DMS53 (cell line): ENCODE data around the gene NXPH4.

Experiments
- DNase-seq: peaks from one replicate; lab custom pipeline; 2025; lab: John Stamatoyannopoulos, UW

NXPH4 gene

GRCh38 chr12:57242691-57243454, 26.3 kb downstream of the NXPH4 start:
- peak; percentile 99 for DNase-seq

DNA sequence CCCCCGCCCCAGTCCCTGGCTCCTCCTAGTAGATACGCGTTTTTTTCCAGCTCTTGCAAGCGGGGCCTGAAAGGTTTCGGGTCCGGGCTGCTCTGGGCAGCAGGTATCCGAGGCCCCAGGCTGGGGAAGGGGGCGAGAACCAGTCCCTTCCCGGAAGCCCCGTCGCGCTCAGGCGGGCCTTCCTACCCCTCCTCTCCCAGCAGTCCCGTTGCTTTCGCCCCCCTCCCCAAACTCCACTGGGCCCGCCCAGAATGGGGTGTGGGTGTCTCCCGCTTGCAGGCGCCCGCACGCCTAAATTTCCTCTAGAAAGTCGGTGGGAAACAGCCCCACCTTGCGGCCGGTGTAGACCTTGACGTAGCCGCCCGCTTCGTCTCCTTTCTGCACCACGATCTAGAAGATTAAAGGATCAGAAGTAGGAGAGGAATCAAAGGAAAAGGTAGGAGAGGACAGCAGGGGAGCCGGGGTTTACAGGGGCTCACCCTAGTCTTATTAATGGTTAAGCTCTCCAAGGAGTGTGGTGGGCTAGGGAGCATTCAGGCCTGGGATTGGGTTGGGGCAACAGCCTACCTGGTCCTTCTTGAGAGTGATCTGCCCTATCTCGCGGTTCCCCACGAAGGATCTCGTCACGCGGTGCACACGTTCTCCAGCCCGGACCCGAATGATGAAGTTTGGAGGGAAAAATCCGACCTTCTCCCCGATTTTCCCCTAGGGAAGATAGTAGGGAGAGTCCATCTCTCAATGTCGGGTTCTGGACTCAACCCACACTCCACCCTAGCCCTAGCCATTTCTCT, 27.1 kb downstream of the NXPH4 start:
- DNase-seq: peak; percentile 95

- DNase-seq: peak; percentile 41
Observed at GRCh38 chr12:57244312-57244696, 27.7 kb downstream of the NXPH4 start.

DNA sequence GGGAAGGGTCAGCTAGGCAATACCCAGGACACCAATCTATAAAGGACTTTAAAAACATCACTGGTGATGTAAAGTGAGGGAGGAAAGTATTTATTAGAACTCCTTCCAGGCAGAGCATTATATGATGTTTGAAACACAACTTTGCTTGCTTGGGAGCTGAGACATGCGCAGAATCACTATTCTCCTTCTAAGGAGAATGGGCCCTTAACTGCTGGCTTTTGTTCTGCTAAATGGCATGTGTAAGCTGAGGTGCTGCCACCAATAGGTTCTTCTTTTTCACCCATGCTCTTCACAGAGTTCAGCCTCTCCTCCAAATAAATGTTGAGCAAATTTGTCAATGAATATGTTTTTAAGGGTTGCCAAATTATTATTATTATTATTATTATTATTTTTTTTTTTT, 30.4 kb downstream of the NXPH4 start:
- no peak for DNase-seq

DNA sequence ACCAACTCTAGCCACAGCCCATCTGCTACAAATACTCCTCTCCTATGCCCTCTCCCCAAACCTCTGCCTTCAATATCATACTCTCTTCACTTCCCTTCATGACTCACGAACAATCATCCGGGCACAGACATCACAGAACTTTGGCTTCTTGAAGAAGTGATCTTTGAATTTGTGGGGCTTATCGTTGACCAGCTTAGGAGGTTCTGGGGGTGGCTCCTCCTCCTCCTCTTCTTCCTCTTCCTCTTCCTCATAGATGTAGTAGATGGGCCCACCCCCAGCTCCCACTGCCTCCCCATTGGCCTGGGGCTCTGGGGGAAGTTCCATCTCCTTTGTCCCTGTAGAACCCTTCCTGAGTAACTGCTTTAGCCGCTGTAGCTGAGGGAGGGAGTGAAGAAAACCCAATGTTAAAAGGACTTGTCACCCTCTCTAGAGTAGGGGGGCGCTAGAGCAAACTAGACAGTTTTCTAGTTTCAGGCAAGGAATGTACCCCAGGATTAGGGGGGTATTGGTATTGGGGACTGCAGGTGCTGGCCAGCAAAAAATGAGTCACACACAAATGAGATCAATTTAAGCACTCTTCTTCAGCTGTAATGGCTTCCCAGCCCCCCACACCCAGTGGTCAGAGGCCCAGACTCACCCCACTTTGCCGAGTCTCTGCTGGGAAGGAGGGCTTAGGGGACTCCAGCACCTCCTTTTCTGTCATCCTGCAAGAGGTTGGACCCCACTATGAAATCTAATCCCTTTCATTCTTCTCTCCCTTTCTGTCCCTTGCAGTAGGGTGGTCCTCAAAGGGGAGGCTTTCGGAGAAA, 32.5 kb downstream of the NXPH4 start:
- no peak for DNase-seq

DNA sequence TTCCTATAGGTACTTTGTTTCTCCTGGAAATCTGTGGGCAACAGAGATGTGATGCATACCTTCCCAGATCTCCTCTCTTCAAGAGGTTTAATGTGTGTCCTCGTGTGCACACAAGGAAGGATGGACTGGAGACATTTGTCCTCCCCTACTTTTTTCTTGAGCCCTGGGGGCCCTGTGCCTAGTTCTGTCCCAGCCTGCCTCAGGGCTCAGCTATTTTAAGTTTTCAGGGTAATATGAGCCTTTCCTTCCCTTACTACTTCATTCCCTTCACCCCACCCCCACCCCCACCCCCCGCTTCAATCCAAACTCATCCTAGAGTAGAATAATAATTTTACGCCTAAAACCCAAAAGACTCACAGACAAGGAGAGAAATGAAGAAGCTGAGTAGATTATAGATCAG, 33.9 kb downstream of the NXPH4 start:
- DNase-seq: no peak

- DNase-seq: no peak
Observed at GRCh38 chr12:57250956-57251355, 34.4 kb downstream of the NXPH4 start, which contains the start of gene STAC3. TSS of gene STAC3 (minus strand) at chr12:57251187. CDS start at chr12:57249636, 1,551 bp downstream.

DNA sequence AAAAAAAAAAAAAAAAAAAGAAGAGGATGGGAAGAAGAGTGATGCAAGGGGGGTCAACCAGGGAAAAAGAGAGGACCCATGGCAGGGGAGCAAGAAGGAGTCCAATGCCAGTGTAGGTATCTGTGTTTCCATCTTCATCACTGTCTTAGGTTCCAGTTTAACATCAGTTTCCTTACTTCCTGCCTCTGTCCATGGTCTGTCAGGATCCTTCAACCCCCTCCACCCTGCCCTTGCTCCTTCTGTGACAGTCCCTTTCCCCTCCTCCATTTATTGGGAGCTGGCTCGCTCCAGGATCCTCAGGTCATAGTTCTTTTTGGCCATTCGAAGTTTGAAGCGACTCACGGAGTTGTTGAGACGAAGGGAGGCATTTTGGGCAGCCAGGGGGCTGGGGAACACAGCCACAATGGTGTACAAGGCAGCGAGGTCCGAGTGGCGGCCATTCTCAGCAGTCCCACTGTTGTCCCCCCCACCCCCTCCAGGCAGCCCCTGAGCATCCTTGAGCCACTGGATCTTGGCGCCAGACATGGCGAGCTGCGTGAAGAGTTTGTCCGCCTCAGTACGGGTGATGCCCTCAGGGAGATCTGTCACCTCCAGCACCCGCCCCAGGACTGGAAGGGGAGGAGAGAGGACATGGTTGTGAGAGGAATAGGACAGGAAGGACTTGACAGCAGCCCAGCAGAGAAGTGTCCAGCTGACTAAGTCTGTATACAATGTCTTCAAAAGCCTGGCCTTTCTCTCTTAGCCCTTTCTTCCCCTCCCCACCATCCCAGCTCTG, 38.1 kb downstream of the NXPH4 start:
- no peak for DNase-seq

DNA sequence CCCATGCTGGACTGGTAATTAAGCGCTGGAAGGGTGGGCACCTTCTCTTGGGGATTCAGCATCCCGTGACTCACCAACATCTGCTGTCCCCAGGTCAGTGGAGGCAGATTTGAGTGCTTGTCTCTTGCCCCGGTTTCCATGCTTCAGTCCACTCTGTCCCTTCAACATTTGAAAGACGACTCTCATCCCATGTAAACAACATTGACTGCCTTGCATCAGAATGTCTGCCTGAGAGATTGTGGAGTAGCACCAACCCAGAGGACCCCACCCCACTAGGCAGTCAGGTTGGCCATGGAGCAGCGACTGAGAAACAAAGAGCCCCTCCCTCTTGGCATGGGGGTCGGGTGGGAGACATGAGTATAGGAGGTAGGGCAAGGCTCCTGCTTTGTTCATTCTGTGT, 39.3 kb downstream of the NXPH4 start:
- no peak for DNase-seq

DNA sequence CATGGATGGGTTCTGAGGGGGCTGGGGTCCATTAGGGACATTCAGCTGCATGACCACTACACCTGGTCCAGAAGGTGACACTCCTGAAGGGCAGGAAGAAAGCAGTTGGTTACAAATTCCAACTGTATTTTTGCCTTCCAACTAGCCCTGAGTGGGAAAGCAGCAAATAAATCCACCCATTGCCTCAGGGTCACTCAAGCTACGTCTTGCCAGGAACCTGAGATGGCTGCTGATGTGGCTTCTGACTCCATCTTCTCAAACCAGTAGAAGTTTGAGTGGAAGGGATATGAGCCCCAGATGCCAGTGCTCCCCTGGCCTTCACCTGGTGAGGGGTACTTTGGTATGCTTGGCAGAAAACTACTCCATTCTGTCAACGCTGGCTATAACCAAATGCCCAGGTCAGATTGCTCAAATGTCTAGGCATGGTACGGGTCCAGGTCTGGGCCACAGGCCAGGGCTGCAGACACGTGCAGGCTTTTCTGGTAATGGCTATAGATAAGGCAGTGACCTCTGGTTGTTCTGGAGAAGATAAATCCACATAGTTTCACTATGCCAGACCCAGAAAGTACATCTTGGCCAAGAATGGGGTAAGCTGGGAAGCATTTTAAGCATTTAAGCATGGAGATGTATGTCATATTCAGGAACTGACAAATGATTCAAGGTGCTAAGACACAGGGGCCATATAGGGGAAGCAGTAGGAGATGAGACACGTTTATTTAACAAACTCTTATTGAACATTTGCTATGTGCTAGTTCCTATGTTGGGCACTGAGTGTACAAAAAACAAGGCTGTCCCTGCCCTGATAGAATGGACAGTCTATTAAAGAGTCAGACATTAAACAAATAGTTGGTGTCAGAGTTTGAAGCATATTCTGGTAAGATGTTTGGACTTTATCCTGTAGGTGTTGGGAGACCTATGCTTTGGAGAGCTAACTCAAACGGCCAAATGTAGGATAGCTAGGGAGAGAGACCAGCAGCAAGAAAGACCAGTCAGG, 42.7 kb downstream of the NXPH4 start:
- no peak for DNase-seq

DNA sequence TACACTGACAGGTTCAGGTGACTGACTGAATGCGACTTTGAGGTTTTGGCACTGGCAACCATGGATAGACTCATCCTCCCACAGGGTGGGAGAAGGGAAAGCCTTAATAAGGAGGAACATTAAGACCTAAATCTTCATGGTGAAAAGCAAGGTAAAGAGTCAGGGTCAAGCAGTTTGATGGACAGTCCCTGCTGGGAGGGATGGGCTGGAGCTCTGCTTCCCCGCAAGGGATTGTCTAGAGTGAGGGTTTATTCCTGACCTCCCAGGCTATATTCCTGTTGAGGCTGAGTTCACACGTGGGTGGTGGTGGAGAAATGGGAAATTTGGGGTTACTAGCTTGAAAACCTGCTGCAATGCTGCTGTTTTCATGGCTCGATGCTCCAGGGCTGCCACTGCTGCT, 43.8 kb downstream of the NXPH4 start:
- DNase-seq: no peak

DNA sequence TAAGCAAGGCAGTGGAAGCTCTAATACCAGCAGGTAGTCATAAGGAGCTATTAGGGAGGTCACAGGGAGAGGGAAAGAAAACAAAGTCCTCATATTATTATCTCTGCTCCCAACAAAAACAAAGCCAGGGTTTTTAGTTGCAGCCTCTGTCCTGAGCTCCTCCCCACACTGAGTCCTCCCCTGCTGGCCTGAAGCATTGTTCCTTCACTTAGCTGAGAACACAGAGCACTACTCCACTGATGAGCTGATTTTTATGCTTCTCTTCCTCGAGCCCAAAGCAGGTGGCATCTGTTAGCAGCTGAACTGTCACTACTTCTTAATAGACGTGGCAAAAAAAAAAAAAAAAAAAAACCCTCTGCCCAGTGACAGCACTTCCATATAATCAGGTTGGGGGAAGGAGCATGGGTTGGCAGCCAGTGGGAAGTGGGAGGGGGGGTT, 44.9 kb downstream of the NXPH4 start:
- peak; percentile 39 for DNase-seq

DNA sequence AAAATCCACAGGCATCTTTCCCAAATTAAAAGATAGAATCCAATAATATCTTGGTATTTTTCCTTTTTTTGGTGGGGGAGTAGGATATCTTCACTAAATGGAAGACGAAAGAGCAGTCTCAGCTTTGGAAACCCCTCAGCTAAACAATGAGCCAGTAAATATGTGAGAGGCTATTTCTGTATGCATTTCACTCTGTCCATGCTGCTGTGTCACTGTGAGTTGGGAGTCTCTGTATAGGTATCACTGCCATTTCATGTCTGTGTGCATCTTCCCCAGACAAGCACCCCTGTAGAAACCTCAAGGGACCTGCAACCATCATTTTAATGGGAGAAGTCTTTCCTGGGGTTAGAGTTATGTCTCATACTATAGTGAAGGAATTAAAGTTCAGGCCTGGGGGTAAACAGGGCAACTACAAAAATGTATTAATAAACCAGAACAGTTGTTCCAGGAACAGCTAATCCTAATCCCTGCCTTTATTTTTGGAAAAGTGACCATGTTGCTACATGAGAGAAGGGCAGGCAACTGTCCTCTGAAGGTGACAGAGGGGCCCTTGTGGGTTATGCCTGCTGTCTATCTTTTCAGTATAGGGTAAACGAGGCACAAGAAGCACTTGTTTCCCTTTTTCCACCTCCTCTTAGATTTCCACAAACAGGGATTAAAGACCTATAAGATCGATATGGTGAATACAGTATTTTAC, 45.7 kb downstream of the NXPH4 start:
- no peak for DNase-seq

DNA sequence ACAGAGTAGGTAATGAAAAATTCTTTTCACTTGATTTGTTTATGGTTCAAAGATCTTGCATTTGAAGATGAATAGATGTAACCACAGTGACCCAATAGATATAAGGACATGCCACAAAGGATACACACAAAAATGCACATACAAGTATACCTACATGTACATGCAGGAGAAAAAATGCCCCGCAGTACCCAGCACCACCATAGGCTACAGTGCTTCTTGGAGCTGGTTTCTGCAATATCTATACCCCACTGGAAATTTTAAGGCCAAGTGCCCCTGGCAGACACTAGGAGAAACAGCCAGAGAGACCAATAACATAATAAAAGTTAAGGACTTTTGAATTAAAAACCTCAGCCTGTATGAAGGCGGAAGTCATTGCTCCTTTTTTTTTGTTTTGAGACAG, 46.5 kb downstream of the NXPH4 start:
- DNase-seq: no peak

- no peak for DNase-seq
Observed at GRCh38 chr12:57266681-57267080, 50.1 kb downstream of the NXPH4 start.

GRCh38 chr12:57268264-57268663, 51.7 kb downstream of the NXPH4 start:
- no peak for DNase-seq

GRCh38 chr12:57270966-57271470, 54.4 kb downstream of the NXPH4 start:
- no peak for DNase-seq

DNA sequence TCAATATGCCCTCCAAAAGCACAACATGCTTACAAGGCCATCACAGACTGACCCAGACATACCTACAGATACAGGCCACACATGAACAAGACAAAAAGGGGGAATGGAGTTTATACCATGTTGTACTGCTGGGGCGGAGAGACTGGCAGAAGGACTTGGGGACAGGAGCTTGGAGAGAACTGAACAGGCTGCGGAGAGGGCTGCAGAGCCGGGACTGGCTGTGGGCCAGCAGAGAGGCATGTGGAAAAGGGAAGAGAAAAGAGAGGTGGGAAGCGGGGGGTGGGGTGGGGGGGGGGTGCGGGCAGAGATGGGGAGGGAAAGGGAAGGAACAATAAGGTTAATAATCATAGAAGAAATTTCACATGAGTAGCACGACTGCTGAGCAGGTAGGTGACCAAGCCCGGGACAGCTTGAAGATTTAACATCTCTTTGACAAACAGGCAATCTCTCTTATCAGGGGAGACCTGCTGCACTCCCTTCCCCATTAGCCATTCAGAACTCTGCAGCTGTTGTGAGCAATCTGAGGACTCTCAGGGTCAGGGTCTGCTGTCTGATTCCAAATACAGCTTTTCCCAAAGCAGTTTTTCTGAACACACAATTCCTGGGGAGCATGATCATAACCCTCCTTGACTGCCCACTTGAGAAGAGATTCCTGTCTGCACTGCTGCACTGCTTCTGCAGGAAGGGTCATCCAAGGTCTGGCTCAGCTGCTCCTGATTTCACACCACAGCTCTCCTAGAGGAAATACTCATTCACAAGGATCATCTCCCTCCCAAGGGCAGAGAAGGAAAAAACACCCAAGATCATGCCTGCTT, 56.0 kb downstream of the NXPH4 start:
- DNase-seq: no peak

GRCh38 chr12:57273516-57273915, 56.9 kb downstream of the NXPH4 start:
- no peak for DNase-seq
